NOMO-1 (cell line): ENCODE measurements around the gene AGO1.

Experiments
- DNase-seq, 2 experiments: peaks; one replicate each; lab custom pipeline; 2025; ENCODE audit not compliant: unreplicated experiment in 2 of 2; lab: John Stamatoyannopoulos, UW

The AGO1 gene

GRCh38 chr1:35902671-35903070, 19.7 kb downstream of the AGO1 start:
- no peak for DNase-seq

DNA sequence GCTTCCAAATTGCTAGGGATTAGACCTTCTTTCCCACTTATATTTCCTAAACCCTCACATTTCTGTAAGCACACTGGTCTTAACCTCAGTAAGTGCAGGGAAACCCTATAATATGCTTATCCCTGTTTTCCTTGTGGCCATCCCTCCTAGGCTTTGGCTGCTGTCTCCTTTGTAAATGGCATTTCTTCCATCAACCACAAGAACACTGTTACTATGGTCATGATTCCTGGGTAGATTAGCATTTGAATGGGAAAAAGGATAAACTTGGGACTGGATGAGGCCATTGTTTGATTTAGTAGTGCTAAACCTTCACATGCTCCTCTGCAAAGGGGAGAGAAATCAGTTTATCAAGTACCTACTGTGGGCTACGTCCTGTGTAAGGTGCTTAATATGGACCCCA, 31.7 kb downstream of the AGO1 start:
- no peak for DNase-seq

DNA sequence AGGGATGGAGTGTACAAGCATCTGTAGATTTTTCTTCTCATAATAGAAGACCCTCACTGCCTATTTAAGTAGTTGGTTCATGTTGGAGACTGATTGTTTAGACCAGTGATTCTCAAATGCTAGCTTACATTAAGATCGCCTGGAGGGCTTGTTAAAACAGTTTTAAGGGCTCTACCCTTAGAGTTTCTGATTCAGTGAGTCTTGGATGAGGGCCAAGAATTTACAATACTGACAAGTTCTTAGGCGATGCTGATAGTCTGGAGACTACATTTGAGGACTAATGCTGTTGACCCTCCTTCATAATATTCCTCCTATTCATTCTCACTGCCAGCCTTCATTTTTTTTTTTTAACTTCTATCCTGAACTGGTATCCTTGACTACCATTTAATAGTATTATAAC, 32.7 kb downstream of the AGO1 start:
- no peak for DNase-seq

DNA sequence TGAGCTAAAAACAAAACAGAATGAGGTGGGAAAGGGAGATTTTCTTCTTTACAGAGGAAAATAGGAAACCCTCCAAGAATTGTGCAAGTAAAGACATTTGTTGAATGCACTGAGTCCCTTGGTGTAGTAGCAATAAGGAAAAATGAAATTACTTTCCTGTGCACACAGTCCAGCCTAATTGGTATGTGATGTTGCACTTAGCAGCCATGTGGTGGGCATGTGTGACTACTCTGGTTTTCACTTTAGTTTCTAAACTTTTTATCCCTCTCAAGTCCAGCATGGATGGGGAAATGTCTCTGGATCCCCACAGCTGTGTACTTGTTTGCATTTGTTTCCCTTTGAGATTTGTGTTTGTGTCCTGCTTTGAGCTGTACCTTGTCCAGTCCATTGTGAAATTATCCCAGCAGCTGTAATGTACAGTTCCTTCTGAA, 40.8 kb downstream of the AGO1 start:
- DNase-seq, result no peak

GRCh38 chr1:35924838-35925237, 41.8 kb downstream of the AGO1 start:
- DNase-seq, result peak; percentile 53 to 93

- no peak for DNase-seq
Observed at GRCh38 chr1:35925741-35926140, 42.7 kb downstream of the AGO1 start.

DNA sequence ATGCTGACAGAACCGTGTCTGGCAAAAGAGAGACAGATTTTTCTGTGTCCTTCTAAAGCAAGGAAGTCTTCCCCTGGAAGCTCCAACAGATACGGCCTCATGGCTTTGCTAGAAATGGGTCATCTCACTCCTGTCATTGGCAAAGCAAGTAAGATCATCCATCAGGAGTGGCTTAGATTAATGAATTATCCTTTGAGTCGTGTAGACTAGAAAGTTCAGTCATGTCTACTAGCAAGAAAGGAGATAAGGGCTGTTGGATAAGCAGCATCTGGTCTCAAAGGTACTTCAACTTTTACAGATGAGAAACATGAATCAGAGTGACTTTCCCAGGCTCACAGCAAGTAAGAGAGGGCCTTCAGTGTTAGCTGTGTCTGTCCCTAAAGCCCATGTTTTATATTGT, 44.5 kb downstream of the AGO1 start:
- no peak for DNase-seq

- DNase-seq, result peak; percentile 37 to 55
Observed at GRCh38 chr1:35929730-35930592, 47.0 kb downstream of the AGO1 start.

GRCh38 chr1:35930593-35931445, 47.8 kb downstream of the AGO1 start, which contains the start of gene AGO3:
Gene AGO3, plus strand, starts transcription at chr1:35931105. Its CDS starts 322 bp downstream, at chr1:35931427.
- peak; percentile 80 to 86 for DNase-seq

- no peak for DNase-seq
Observed at GRCh38 chr1:35931446-35932157, 48.6 kb downstream of the AGO1 start.

GRCh38 chr1:35932158-35932636, 49.2 kb downstream of the AGO1 start:
- DNase-seq, result no peak

- peak in 1 of 2 experiments; percentile 14 for DNase-seq
Observed at GRCh38 chr1:35932941-35933340, 49.9 kb downstream of the AGO1 start.

DNA sequence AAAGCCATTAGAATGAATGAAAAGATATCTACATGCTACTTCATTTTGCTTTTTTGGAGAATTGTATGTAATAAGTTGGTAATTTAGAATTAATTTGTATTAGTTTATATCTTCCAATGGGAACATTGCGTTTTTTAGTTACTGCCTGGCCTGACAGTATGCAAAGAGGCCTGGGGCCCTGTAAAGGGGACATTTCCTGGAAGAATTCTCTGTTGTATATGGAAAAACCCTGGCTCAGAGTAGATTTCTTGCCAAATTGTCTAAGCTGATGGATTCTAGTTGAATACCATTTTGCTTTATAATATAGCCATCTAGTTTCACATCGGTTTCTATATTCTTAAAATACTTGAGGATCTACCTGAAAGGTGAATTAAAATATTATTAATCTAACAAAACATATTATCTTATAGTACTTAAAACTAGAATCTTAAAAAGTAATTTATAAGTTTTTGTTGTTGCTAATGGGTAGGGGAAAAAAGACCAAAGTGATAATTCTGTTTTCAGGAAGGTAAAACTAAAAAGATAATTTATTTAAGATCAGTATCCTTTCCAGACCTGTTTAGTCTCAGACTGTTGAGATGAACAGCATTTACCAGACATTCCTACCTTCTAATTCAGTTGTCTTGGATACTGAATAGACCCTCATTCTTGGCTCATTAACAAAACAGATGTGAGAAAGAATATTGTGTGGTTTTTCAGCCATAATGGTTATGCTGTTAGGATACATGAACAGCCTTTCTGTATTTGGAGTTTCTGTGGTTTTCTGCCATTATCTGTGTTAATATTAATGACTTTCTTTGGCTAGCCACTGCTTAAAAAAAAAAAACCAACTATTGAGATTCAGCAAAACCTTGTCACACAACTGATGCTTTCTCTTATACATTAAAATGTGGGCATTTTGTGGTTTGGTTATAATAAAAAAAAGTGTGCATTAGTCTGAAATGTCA, 52.7 kb downstream of the AGO1 start:
- DNase-seq, result no peak

GRCh38 chr1:35936838-35937237, 53.8 kb downstream of the AGO1 start:
- DNase-seq, result no peak

GRCh38 chr1:35939484-35939883, 56.5 kb downstream of the AGO1 start:
- no peak for DNase-seq

- no peak for DNase-seq
Observed at GRCh38 chr1:35945327-35945726, 62.3 kb downstream of the AGO1 start.

- DNase-seq, result no peak
Observed at GRCh38 chr1:35947547-35947946, 64.5 kb downstream of the AGO1 start.

DNA sequence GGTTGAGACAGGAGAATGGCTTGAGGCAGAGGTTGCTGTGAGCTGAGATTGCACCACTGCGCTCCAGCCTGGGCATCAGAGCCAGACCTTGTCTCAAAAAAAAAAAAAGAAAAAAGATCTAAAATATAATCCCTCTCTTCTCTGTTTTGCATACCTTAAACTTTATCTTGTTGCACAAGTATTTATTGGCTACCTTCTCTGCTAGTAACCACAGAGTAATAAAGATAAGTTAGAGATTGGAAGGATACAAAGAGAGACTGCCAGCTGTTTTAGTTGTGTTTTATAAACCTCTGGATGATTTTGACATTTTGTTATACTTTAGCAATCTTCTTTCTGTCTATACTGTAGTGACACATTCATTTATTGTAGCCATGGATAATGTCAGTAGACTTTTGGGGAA, 75.5 kb downstream of the AGO1 start:
- no peak for DNase-seq

DNA sequence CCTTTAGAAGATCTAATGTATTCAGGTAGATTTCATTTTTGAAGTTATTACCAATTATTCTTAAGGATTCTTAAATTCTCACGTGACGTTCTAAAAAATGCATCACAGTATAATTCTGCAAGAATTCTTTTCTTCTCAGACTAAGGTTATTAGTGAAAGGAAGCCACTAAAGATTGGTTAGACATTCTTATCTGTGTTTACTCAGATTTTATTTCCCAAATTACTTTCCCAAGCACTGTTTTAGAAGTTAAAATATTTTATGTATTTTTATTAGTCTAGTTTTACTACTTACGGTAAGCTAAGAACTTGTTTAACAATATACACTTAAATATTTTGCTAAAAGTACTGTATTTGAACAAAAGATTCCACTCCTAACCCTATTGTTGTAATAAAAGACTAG, 76.3 kb downstream of the AGO1 start:
- DNase-seq, result no peak

DNA sequence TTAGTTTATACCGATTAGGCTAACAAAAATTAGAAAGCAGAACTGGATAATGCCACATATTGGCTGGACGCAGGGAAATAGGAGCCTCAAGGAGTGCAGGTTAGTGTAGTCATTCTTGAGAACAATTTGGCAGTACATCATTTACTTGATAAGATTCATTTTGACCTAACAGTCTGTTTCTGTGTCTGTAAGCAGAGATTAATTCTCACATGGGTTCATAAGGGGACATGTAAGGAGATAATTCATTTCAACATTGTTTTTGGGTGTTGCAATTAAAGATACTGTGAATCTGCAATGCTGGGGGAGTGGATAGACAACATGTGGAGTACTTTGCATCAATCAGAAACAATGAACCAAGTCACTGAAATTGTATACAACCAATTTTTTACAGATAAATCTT, 79.9 kb downstream of the AGO1 start:
- no peak for DNase-seq
